H1 (cell line): Measurements from ENCODE around the gene SP9. TPM values are rescaled to one million over a fixed set of nuclear protein-coding genes. Genes with fewer than 3 reads are reported as not detected.

Experiments
- CTCF ChIA-PET: fragments of 300-600 bp; sonication (Branson Sonifier 250); formaldehyde crosslinking; loops from one replicate; lab custom pipeline; 2021; ENCODE audit not compliant: partially characterized antibody; lab: Charles Lee
- POLR2A ChIA-PET: fragments of 300-600 bp; sonication (Branson Sonifier 250); formaldehyde crosslinking; loops from one replicate; lab custom pipeline; 2021; ENCODE audit warnings: inconsistent platforms; ENCODE audit not compliant: partially characterized antibody; lab: Charles Lee
- DNase-seq, 2 experiments: peaks; one replicate each; pipeline versions ENCODE4 v3.0.0 to v3.0.0-alpha.2; 2010 to 2022; ENCODE audit warnings: low spot score in 2 of 2, low read depth in 1 of 2, mixed read lengths in 1 of 2
- FAIRE-seq: peaks from 2 replicates; lab custom pipeline; 2011; peaks lifted over from hg19 to GRCh38; lab: Jason Lieb, UNC
- H2AFZ ChIP-seq: 2 replicates; pipeline ENCODE4 v1.8.1; 2012; ENCODE audit warnings: low read length, inconsistent platforms
- H2AK5ac ChIP-seq: 2 replicates; pipeline ENCODE4 v1.6.1; 2013; ENCODE audit warnings: low read depth, low read length
- H2BK120ac ChIP-seq: replicated peaks from 2 replicates; pipeline ENCODE3; 2013; ENCODE audit warnings: low read depth, low read length, inconsistent platforms
- H2BK12ac ChIP-seq: 2 replicates; pipeline ENCODE4 v1.6.1; 2013; ENCODE audit warnings: low read depth, low read length
- H2BK15ac ChIP-seq: 2 replicates; pipeline ENCODE4 v1.6.1; 2013; ENCODE audit warnings: low read length
- H2BK20ac ChIP-seq: 2 replicates; pipeline ENCODE4 v1.6.1; 2013; ENCODE audit warnings: low read length
- H2BK5ac ChIP-seq: 2 replicates; pipeline ENCODE4 v1.6.1; 2013; ENCODE audit warnings: low read depth, low read length
- H3K14ac ChIP-seq: 2 replicates; pipeline ENCODE4 v1.6.1; 2013; ENCODE audit warnings: inconsistent platforms; ENCODE audit not compliant: insufficient read length
- H3K18ac ChIP-seq: 2 replicates; pipeline ENCODE4 v1.6.1; 2013; ENCODE audit warnings: low read length; ENCODE audit errors: extremely low read depth
- H3K23ac ChIP-seq: 2 replicates; pipeline ENCODE4 v1.6.1; 2013; ENCODE audit warnings: inconsistent platforms; ENCODE audit not compliant: insufficient read length
- H3K23me2 ChIP-seq: 2 replicates; pipeline ENCODE4 v1.6.1; 2013; ENCODE audit warnings: low read depth, low read length
- H3K27ac ChIP-seq: 2 replicates; pipeline ENCODE4 v1.6.1; 2011; ENCODE audit warnings: low read depth, low read length, inconsistent platforms
- H3K27me3 ChIP-seq, 4 experiments: replicated peaks in 1 of 4; 1 replicate in 1 of 4; 2 replicates in 3 of 4; pipeline versions ENCODE4 v1.6.1 to v1.8.1; 2011 to 2013; ENCODE audit warnings: low read length in 3 of 4, mild to moderate bottlenecking in 3 of 4, inconsistent platforms in 2 of 4, mixed read lengths in 2 of 4, moderate library complexity in 1 of 4; ENCODE audit not compliant: control insufficient read depth in 3 of 4, insufficient read depth in 3 of 4; ENCODE audit errors: extremely low read depth in 1 of 4
- H3K36me3 ChIP-seq, 4 experiments: 2 replicates each; pipeline versions ENCODE4 v1.6.1 to v1.8.1; 2011 to 2013; ENCODE audit warnings: mild to moderate bottlenecking in 4 of 4, low read length in 3 of 4, moderate library complexity in 2 of 4, control low read depth in 1 of 4, inconsistent platforms in 1 of 4; ENCODE audit not compliant: insufficient read depth in 4 of 4, control insufficient read depth in 2 of 4
- H3K4ac ChIP-seq: replicated peaks from 2 replicates; pipeline ENCODE3; 2013; ENCODE audit warnings: low read length, low read depth, mixed read lengths, inconsistent platforms; ENCODE audit not compliant: insufficient read length
- H3K4me1 ChIP-seq, 4 experiments: replicated peaks in 1 of 4; 1 replicate in 1 of 4; 2 replicates in 3 of 4; pipeline versions ENCODE4 v1.6.1 to v1.8.1; 2011 to 2013; ENCODE audit warnings: low read length in 3 of 4, inconsistent platforms in 2 of 4, mixed read lengths in 1 of 4; ENCODE audit not compliant: insufficient read depth in 4 of 4, control insufficient read depth in 3 of 4
- H3K4me2 ChIP-seq, 2 experiments: 2 replicates each; pipeline versions ENCODE4 v1.6.1 to v1.8.1; 2011 to 2013; ENCODE audit warnings: low read depth in 2 of 2, low read length in 2 of 2, control low read depth in 1 of 2, inconsistent platforms in 1 of 2, mild to moderate bottlenecking in 1 of 2; ENCODE audit not compliant: insufficient read depth in 1 of 2
- H3K4me3 ChIP-seq, 4 experiments: fragments of 200-600, 300-600 bp in 1 of 4; sonication (generic), shearing (Covaris generic), sonication (Bioruptor Twin) in 1 of 4; 2 replicates each; pipeline versions ENCODE4 v1.5.1 to v1.8.1; 2011 to 2016; ENCODE audit warnings: low read length in 4 of 4, low read depth in 3 of 4, control low read depth in 2 of 4, inconsistent platforms in 2 of 4, mild to moderate bottlenecking in 2 of 4, mixed read lengths in 1 of 4, moderate library complexity in 1 of 4; ENCODE audit not compliant: insufficient read depth in 2 of 4; ENCODE audit errors: extremely low read depth in 1 of 4
- H3K56ac ChIP-seq: replicated peaks from 2 replicates; pipeline ENCODE3; 2013; ENCODE audit warnings: low read depth, mild to moderate bottlenecking, mixed read lengths, low read length, inconsistent platforms; ENCODE audit not compliant: insufficient read length
- H3K79me1 ChIP-seq: 2 replicates; pipeline ENCODE4 v1.6.1; 2013; ENCODE audit warnings: low read depth, low read length, control low read depth
- H3K79me2 ChIP-seq, 2 experiments: 2 replicates each; pipeline versions ENCODE4 v1.6.1 to v1.8.1; 2012 to 2013; ENCODE audit warnings: low read length in 2 of 2, mild to moderate bottlenecking in 2 of 2, inconsistent platforms in 1 of 2; ENCODE audit not compliant: insufficient read depth in 2 of 2, control insufficient read depth in 1 of 2
- H3K9ac ChIP-seq, 4 experiments: replicated peaks in 1 of 4; 1 replicate in 1 of 4; 2 replicates in 3 of 4; pipeline versions ENCODE4 v1.6.1 to v1.8.1; 2011 to 2013; ENCODE audit warnings: low read depth in 3 of 4, low read length in 3 of 4, control low read depth in 2 of 4, mild to moderate bottlenecking in 2 of 4, moderate library complexity in 2 of 4, inconsistent platforms in 1 of 4; ENCODE audit errors: extremely low read depth in 1 of 4
- H3K9me3 ChIP-seq, 2 experiments: 2 replicates each; pipeline versions ENCODE4 v1.6.1 to v1.8.1; 2012 to 2013; ENCODE audit warnings: mild to moderate bottlenecking in 2 of 2, moderate library complexity in 2 of 2, control low read depth in 1 of 2, inconsistent platforms in 1 of 2, low read depth in 1 of 2, low read length in 1 of 2, mixed read lengths in 1 of 2; ENCODE audit not compliant: insufficient read depth in 2 of 2
- H4K20me1 ChIP-seq, 2 experiments: replicated peaks in 1 of 2; 2 replicates each; pipeline versions ENCODE3 to v1.8.1; 2011 to 2013; ENCODE audit warnings: inconsistent platforms in 2 of 2, low read length in 2 of 2, mild to moderate bottlenecking in 1 of 2; ENCODE audit not compliant: insufficient read depth in 2 of 2, control insufficient read depth in 1 of 2
- H4K5ac ChIP-seq: 2 replicates; pipeline ENCODE4 v1.6.1; 2013; ENCODE audit warnings: low read length, low read depth, mixed read lengths, inconsistent platforms; ENCODE audit not compliant: insufficient read length
- H4K8ac ChIP-seq: 2 replicates; pipeline ENCODE4 v1.8.0; 2013; ENCODE audit warnings: mild to moderate bottlenecking, moderate library complexity, low read length, inconsistent platforms; ENCODE audit not compliant: insufficient read depth; ENCODE audit errors: extremely low read depth
- H4K91ac ChIP-seq: replicated peaks from 2 replicates; pipeline ENCODE3; 2013; ENCODE audit warnings: low read length, mixed read lengths, inconsistent platforms; ENCODE audit not compliant: insufficient read length
- BACH1 ChIP-seq: IDR thresholded peaks from 2 replicates; pipeline ENCODE4 v1.6.1; 2012; ENCODE audit warnings: low read length, improper control_type of control experiment
- HDAC6 ChIP-seq: IDR thresholded peaks from one replicate; pipeline ENCODE4 v1.7.1; 2012; ENCODE audit warnings: low read depth, mild to moderate bottlenecking, inconsistent platforms, low read length, moderate library complexity
- KDM1A ChIP-seq: fragments of 200-600, 300-600 bp; sonication (generic); IDR thresholded peaks from 2 replicates; pipeline ENCODE4 v1.7.1; 2016; ENCODE audit warnings: mild to moderate bottlenecking, low read length, borderline replicate concordance
- RAD21 ChIP-seq, 2 experiments: IDR thresholded peaks in 1 of 2; conservative IDR thresholded peaks in 1 of 2; 2 replicates each; pipeline ENCODE4 v1.6.1; 2011; ENCODE audit warnings: low read depth in 2 of 2, low read length in 2 of 2, improper control_type of control experiment in 1 of 2, inconsistent platforms in 1 of 2, mild to moderate bottlenecking in 1 of 2, moderate library complexity in 1 of 2
- RBBP5 ChIP-seq: IDR thresholded peaks from 2 replicates; pipeline ENCODE4 v1.7.1; 2012; ENCODE audit warnings: low read depth, mild to moderate bottlenecking, inconsistent platforms, low read length, moderate library complexity, borderline replicate concordance
- SIX5 ChIP-seq: IDR thresholded peaks from 2 replicates; pipeline ENCODE4 v1.6.1; 2011; ENCODE audit warnings: mild to moderate bottlenecking, low read depth, low read length
- SRF ChIP-seq: IDR thresholded peaks from 2 replicates; pipeline ENCODE4 v1.6.1; 2011; ENCODE audit warnings: mild to moderate bottlenecking, low read depth, low read length, moderate library complexity
- WGBS, 2 experiments: shearing (Covaris generic) in 1 of 2; methylation state at CpG; one replicate each; pipeline versions ENCODE4 v1.1.6 to v1.1.7; 2013 to 2015; ENCODE audit warnings: low lambda C conversion rate in 2 of 2, mixed read lengths in 2 of 2, inconsistent platforms in 1 of 2, low coverage in 1 of 2, missing lambda C conversion rate in 1 of 2; ENCODE audit not compliant: insufficient replicate concordance in 2 of 2, insufficient coverage in 1 of 2, insufficient read length in 1 of 2; ENCODE audit errors: extremely low coverage in 1 of 2, missing lambda C conversion rate in 1 of 2; 5-methylcytosine and 5-hydroxymethylcytosine counted together
- polyA plus RNA-seq, 7 experiments: library from polyadenylated mRNA; depleted of rRNA in 3 of 7; stranded (reverse) in 5 of 7; unstranded in 2 of 7; fragments of >200 nt in 5 of 7; fragments of 200-250 nt in 2 of 7; gene quantifications; 1 replicate in 5 of 7; 2 replicates in 1 of 7; 4 replicates in 1 of 7; pipeline versions ENCODE4 v1.2.1 to v1.2.3, GENCODE V29; 2011 to 2013; ENCODE audit warnings: missing spikeins in 2 of 7, mixed read lengths in 2 of 7
- total RNA-seq: library from RNA; stranded (reverse); fragmentation: NEBNext Ultra II Directional; extraction: Animal tissue kit (Norgen Biotek cat#: 25700); gene quantifications from 2 replicates; pipeline ENCODE4 v1.2.1, GENCODE V29; 2021
- TF ChIP-seq, protein P1 (sequence below): IDR thresholded peaks from 2 replicates; pipeline ENCODE4 v1.6.1; 2012; ENCODE audit warnings: low read length, inconsistent platforms
- TF ChIP-seq, protein P2 (sequence below), 3 experiments: IDR thresholded peaks; 1 replicate in 2 of 3; 2 replicates in 1 of 3; pipeline versions ENCODE4 v1.5.1 to v1.6.1; 2011; ENCODE audit warnings: low read length in 3 of 3, mild to moderate bottlenecking in 3 of 3, inconsistent platforms in 2 of 3, low read depth in 1 of 3, moderate library complexity in 1 of 3; ENCODE audit not compliant: insufficient read depth in 1 of 3; ENCODE audit errors: control extremely low read depth in 1 of 3

SP9 gene
- total and polyA plus RNA-seq, 2 of the 8 experiments (the other 6 are each of a cell fraction or from before 2014, with no cell fraction given): 0.03 to 0.11 TPM

DNA sequence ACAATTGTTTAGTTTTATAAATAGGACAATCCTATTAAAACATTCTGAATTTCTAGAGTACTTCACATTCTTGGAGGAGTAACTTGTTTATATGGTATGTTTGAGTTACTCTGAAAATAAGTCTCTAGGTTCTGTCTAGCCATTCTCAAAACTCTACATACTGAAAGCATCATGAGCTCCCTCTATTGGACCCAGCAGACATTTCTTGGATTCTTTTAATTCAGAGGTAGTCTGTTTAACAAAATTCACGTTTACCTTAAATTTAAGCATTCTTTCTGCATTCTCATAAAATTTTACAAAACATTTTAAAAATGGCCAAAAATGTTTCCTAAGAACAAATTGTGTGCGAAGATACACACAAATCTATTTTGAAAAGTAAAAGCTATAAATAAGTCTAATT lies 15.3 kb downstream of the SP9 start:
- no peak for DNase-seq
- FAIRE-seq: no peak
- H2AFZ ChIP-seq: no peak overlapping the region
- TF ChIP-seq SIX5 (no peak), HDAC6 (no peak), SRF (no peak), RBBP5 (no peak), RAD21 (IDR thresholded peaks at IDR 0.05 in 1 of 2, conservative IDR thresholded peaks at IDR 0.05 in 1 of 2; ENCODE audit: low read depth in 2 of 2, low read length in 2 of 2) (peak; percentile 38 to 40; a peak in 3 of 4 replicates), KDM1A (no peak), BACH1 (no peak)
- TF ChIP-seq, protein P1, sequence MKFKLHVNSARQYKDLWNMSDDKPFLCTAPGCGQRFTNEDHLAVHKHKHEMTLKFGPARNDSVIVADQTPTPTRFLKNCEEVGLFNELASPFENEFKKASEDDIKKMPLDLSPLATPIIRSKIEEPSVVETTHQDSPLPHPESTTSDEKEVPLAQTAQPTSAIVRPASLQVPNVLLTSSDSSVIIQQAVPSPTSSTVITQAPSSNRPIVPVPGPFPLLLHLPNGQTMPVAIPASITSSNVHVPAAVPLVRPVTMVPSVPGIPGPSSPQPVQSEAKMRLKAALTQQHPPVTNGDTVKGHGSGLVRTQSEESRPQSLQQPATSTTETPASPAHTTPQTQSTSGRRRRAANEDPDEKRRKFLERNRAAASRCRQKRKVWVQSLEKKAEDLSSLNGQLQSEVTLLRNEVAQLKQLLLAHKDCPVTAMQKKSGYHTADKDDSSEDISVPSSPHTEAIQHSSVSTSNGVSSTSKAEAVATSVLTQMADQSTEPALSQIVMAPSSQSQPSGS: no peak
- TF ChIP-seq, protein P2, sequence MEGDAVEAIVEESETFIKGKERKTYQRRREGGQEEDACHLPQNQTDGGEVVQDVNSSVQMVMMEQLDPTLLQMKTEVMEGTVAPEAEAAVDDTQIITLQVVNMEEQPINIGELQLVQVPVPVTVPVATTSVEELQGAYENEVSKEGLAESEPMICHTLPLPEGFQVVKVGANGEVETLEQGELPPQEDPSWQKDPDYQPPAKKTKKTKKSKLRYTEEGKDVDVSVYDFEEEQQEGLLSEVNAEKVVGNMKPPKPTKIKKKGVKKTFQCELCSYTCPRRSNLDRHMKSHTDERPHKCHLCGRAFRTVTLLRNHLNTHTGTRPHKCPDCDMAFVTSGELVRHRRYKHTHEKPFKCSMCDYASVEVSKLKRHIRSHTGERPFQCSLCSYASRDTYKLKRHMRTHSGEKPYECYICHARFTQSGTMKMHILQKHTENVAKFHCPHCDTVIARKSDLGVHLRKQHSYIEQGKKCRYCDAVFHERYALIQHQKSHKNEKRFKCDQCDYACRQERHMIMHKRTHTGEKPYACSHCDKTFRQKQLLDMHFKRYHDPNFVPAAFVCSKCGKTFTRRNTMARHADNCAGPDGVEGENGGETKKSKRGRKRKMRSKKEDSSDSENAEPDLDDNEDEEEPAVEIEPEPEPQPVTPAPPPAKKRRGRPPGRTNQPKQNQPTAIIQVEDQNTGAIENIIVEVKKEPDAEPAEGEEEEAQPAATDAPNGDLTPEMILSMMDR (IDR thresholded peaks at IDR 0.05; ENCODE audit: control extremely low read depth in 1 of 3, insufficient read depth in 1 of 3, low read depth in 1 of 3, low read length in 3 of 3): peak in 2 of 3 experiments; percentile 24 to 43; a peak in 2 of 4 replicates

More for the DNA sequence above, 15.3 kb downstream of the SP9 start:
- Histone ChIP-seq H3K9ac (no peak overlapping the region), H3K4me2 (no peak overlapping the region), H4K91ac (no peak overlapping the region), H3K9me3 (no peaks in the 10 kb centered on the region), H3K79me2 (no peaks in the 10 kb centered on the region), H4K5ac (no peak overlapping the region), H2BK5ac (no peak overlapping the region), H3K56ac (no peak overlapping the region), H3K23ac (no peak overlapping the region), H3K79me1 (no peaks in the 10 kb centered on the region), H3K4me1 (peaks cover 0 to 4% (median 0%) of the 10 kb centered on the region in 4 experiments; a peak in 2 of 7 replicates), H4K20me1 (no peaks in the 10 kb centered on the region), H3K4me3 (no peak overlapping the region), H4K8ac (no peak overlapping the region), H3K14ac (no peak overlapping the region), H3K23me2 (no peaks in the 10 kb centered on the region), H2BK15ac (no peak overlapping the region), H2BK120ac (no peak overlapping the region), H3K27me3 (peaks cover 0 to 6% (median 2%) of the 10 kb centered on the region in 4 experiments; a peak in 3 of 7 replicates), H2AK5ac (no peak overlapping the region), H3K18ac (no peak overlapping the region), H3K36me3 (peaks cover 0 to 4% (median 0%) of the 10 kb centered on the region in 4 experiments; a peak in 1 of 8 replicates), H2BK12ac (no peak overlapping the region), H2BK20ac (no peak overlapping the region), H3K4ac (no peak overlapping the region), H3K27ac (no peak overlapping the region)
- 74 to 100% methylated on average over 1 to 2 of the region's 2 CpGs for WGBS, 2 experiments
- ChIA-PET CTCF (interaction anchor here (0.6 to 1.9 kb wide), 15 partner anchors 9 to 889 kb away, joined by 3 to 8 read pairs (median 3); partner anchors contain the start of gene SP9), POLR2A (interaction anchor here (0.6 kb wide), 1 partner anchor 84 kb away, joined by 3 read pairs; no protein-coding TSS in a partner anchor)
